ENCODE measurements around the gene MX1.

- TF ChIP-seq CTCF (IDR thresholded peaks at IDR 0.05; ENCODE audit: extremely low read depth in 1 of 2, insufficient read depth in 1 of 2, low read depth in 1 of 2, low read length in 2 of 2) (no peak), GATA2 (IDR thresholded peaks at IDR 0.05; ENCODE audit: insufficient read depth, insufficient read length, low read depth, low read length) (no peak), EZH2 (IDR thresholded peaks at IDR 0.05; ENCODE audit: borderline replicate concordance, low read depth, low read length, severe bottlenecking) (no peak), POLR2AphosphoS5 (IDR thresholded peaks at IDR 0.05; ENCODE audit: insufficient read depth, low read depth, low read length) (no peak), POLR2A (IDR thresholded peaks at IDR 0.05; ENCODE audit: low read depth, low read length) (no peak), FOS (IDR thresholded peaks at IDR 0.05; ENCODE audit: borderline replicate concordance, insufficient read depth, low read length) (no peak), MYC (IDR thresholded peaks at IDR 0.05; ENCODE audit: low read depth, low read length) (no peak)
These were observed 38.2 kb upstream of the MX1 start for GRCh38 chr21:41387824-41388223.

Measured in endothelial cell of umbilical vein (primary cell).